GM21447 (cell line): ENCODE results near the gene TLCD5.

Experiments
- ATAC-seq: cut with Tn5 transposase; IDR thresholded peaks from one replicate; pipeline ENCODE4 v1.9.1; 2021; ENCODE audit not compliant: unreplicated experiment

TLCD5 gene

DNA sequence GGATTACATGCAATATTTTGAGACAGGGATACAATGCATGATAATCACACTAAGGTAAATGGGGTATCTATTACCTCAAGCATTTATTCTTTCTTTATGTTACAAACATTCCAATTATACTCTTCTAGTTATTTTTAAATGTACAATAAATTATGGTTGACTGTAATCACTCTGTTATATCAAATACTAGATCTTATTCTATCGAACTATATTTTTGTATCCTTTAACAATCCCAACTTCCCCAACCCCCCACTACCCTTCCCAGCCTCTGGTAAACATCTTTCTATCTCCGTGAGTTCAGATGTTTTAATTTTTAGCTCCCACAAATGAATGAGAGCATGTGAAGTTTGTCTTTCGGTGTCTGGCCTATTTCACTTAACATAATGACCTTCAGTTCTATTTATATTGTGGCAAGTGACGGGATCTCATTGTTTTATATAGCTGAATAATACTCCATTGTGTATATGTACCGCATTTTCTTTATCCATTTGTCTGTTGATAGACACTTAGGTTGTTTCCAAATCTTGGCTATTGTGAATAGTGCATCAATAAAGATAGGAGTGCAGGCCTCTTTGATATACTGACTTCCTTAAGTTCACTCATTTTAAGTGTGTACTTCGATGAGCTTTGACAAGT, 51.6 kb downstream of the TLCD5 start:
- ATAC-seq: no peak

DNA sequence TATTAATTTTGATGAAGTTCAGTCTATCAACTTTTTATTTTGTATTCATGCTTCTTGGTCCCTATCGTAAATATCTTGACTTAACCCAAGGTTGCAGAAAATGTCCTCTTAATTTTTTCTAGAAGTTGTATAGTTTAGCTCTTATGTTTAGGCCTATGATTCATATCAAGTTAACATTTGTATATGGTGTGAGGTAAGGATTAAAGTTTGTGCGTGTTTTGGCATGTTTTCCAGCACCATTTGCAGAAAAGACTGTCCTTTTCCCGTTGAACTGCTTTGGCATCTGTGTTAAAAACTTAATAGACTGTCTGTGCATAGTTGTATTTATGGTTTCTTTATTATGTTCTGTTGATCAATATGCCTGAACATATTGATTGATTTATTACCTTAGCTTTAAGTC, 53.4 kb downstream of the TLCD5 start:
- no peak for ATAC-seq

DNA sequence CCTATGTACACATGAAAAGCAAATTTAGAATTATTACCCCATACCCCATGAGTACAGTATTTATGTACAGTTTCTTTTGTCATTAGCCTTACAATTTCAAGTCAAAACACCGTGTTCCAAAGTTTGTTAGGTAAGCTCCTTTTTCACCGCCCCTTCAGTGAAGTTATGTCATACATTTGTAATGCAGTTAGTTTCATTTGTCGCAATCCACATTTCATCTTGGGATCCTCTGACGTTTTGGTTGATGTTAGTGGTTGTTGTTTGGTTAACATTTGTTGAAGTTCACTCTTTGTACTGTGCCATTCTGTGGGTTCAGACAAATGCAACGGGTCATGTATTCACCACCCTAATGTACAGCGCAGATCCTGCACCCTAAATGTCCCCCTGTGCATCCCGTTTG, 56.3 kb downstream of the TLCD5 start:
- ATAC-seq: no peak
